Endothelial cell of umbilical vein (primary cell): ENCODE measurements around the gene ZNF79.

ENCODE experiments used
- EZH2 ChIP-seq: IDR thresholded peaks from 2 replicates; pipeline ENCODE4 v1.6.1; 2012; ENCODE audit warnings: borderline replicate concordance, low read depth, mild to moderate bottlenecking, moderate library complexity, low read length, inconsistent platforms; ENCODE audit not compliant: severe bottlenecking
- FOS ChIP-seq: IDR thresholded peaks from 2 replicates; pipeline ENCODE4 v1.6.1; 2011; ENCODE audit warnings: mild to moderate bottlenecking, low read length, moderate library complexity, borderline replicate concordance; ENCODE audit not compliant: insufficient read depth
- GATA2 ChIP-seq: IDR thresholded peaks from 2 replicates; pipeline ENCODE4 v1.7.0; 2011; ENCODE audit warnings: low read depth, mild to moderate bottlenecking, moderate library complexity, mixed read lengths, low read length; ENCODE audit not compliant: insufficient read length, insufficient read depth
- JUN ChIP-seq: IDR thresholded peaks from 2 replicates; pipeline ENCODE4 v1.6.1; 2011; ENCODE audit warnings: borderline replicate concordance, low read depth; ENCODE audit not compliant: insufficient read length, insufficient read depth
- MYC ChIP-seq: IDR thresholded peaks from one replicate; pipeline ENCODE4 v1.6.1; 2011; ENCODE audit warnings: mild to moderate bottlenecking, low read depth, low read length
- POLR2A ChIP-seq: IDR thresholded peaks from 2 replicates; pipeline ENCODE4 v1.6.1; 2012; ENCODE audit warnings: low read depth, mild to moderate bottlenecking, control low read depth, low read length
- POLR2AphosphoS5 ChIP-seq: IDR thresholded peaks from 2 replicates; pipeline ENCODE4 v1.6.1; 2012; ENCODE audit warnings: low read depth, mild to moderate bottlenecking, control low read depth, low read length, moderate library complexity; ENCODE audit not compliant: insufficient read depth
- TF ChIP-seq, protein P1 (sequence below), 2 donors: IDR thresholded peaks; 1 replicate in 1 of 2; 2 replicates in 1 of 2; pipeline ENCODE4 v1.5.1; 2011; ENCODE audit warnings: low read length in 2 of 2, mild to moderate bottlenecking in 2 of 2, moderate library complexity in 2 of 2, control low read depth in 1 of 2, inconsistent platforms in 1 of 2, low read depth in 1 of 2; ENCODE audit not compliant: insufficient read depth in 1 of 2; ENCODE audit errors: extremely low read depth in 1 of 2

DNA sequence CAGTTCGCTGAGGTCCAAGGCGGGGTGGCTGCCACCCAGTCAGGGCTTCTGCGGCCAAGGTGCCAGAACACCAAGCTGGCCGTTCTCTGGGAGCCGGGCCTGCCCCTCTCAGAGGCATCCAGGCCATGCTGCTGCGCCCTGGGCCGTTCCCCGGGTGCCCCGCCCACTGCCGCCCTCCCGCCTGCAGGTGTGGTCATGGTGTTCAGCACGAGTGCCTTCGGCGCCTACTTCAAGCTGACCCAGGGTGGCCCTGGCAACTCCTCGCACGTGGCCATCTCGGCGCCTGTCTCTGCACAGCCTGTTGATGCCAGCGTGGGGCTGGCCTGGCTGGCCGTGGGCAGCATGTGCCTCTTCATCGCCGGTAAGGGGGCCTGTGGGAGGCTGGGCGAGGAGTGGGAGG lies 19.6 kb upstream of the ZNF79 start:
- TF ChIP-seq, protein P1, sequence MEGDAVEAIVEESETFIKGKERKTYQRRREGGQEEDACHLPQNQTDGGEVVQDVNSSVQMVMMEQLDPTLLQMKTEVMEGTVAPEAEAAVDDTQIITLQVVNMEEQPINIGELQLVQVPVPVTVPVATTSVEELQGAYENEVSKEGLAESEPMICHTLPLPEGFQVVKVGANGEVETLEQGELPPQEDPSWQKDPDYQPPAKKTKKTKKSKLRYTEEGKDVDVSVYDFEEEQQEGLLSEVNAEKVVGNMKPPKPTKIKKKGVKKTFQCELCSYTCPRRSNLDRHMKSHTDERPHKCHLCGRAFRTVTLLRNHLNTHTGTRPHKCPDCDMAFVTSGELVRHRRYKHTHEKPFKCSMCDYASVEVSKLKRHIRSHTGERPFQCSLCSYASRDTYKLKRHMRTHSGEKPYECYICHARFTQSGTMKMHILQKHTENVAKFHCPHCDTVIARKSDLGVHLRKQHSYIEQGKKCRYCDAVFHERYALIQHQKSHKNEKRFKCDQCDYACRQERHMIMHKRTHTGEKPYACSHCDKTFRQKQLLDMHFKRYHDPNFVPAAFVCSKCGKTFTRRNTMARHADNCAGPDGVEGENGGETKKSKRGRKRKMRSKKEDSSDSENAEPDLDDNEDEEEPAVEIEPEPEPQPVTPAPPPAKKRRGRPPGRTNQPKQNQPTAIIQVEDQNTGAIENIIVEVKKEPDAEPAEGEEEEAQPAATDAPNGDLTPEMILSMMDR (IDR thresholded peaks at IDR 0.05; ENCODE audit: extremely low read depth in 1 of 2, insufficient read depth in 1 of 2, low read depth in 1 of 2, low read length in 2 of 2) = no peak
- no peak for TF ChIP-seq EZH2
- no peak for TF ChIP-seq POLR2A
- TF ChIP-seq MYC = no peak
- TF ChIP-seq POLR2AphosphoS5 = no peak
- TF ChIP-seq JUN = no peak
- no peak for TF ChIP-seq FOS
- no peak for TF ChIP-seq GATA2
